Caco-2 (cell line): ENCODE data around the gene ADGRD1. TPM values are rescaled to one million over a fixed set of nuclear protein-coding genes. Genes with fewer than 3 reads are reported as not detected.

Experiments used
- BruUV-seq: library from RNA; stranded (reverse); fragments of 400-500 nt; replicated peaks from 2 replicates; lab custom pipeline; 2021; lab: Mats Ljungman, UMichigan
- CTCF ChIA-PET: fragments of 300-600 bp; sonication (Branson Sonifier 250); formaldehyde crosslinking; loops from one replicate; lab custom pipeline; 2022; ENCODE audit warnings: antibody characterized with exemption; lab: Charles Lee
- POLR2A ChIA-PET: fragments of 300-600 bp; sonication (Branson Sonifier 250); formaldehyde crosslinking; loops from one replicate; lab custom pipeline; 2022; ENCODE audit warnings: antibody characterized with exemption; lab: Charles Lee
- DNase-seq, 2 experiments: peaks; one replicate each; pipeline versions ENCODE4 v3.0.0 to v3.0.0-alpha.2; 2020 to 2022
- H3K27me3 ChIP-seq: replicated peaks from 2 replicates; pipeline ENCODE4 v1.6.0; 2011; ENCODE audit warnings: low read length; ENCODE audit not compliant: control insufficient read depth, insufficient read depth
- H3K36me3 ChIP-seq: 2 replicates; pipeline ENCODE4 v1.5.1; 2011; ENCODE audit warnings: low read length; ENCODE audit not compliant: control insufficient read depth, insufficient read depth
- H3K4me1 ChIP-seq: fragments of 250-450 bp; sonication (Bioruptor Pico); 2 replicates; pipeline ENCODE4 v1.5.1; 2020; ENCODE audit warnings: mild to moderate bottlenecking
- H3K4me3 ChIP-seq: 2 replicates; pipeline ENCODE4 v1.5.1; 2011; ENCODE audit warnings: low read depth, mild to moderate bottlenecking, control low read depth, low read length
- H3K9me3 ChIP-seq: fragments of 250-450 bp; sonication (Bioruptor Pico); 2 replicates; pipeline ENCODE4 v1.5.1; 2020; ENCODE audit warnings: mild to moderate bottlenecking, moderate library complexity
- H3K27ac Mint-ChIP-seq: one replicate; pipeline ENCODE4 v1.8.0; 2022; ENCODE audit warnings: mixed read lengths; ENCODE audit not compliant: unreplicated experiment
- H3K27me3 Mint-ChIP-seq: one replicate; pipeline ENCODE4 v1.8.0; 2022; ENCODE audit warnings: mixed read lengths; ENCODE audit not compliant: insufficient read depth, unreplicated experiment
- H3K36me3 Mint-ChIP-seq: one replicate; pipeline ENCODE4 v1.8.0; 2022; ENCODE audit warnings: mild to moderate bottlenecking, mixed read lengths; ENCODE audit not compliant: insufficient read depth, unreplicated experiment
- H3K4me1 Mint-ChIP-seq: one replicate; pipeline ENCODE4 v1.8.0; 2022; ENCODE audit warnings: low read depth, mixed read lengths; ENCODE audit not compliant: unreplicated experiment
- H3K4me3 Mint-ChIP-seq: one replicate; pipeline ENCODE4 v1.8.0; 2022; ENCODE audit warnings: mild to moderate bottlenecking, moderate library complexity, mixed read lengths; ENCODE audit not compliant: unreplicated experiment
- H3K9me3 Mint-ChIP-seq: one replicate; pipeline ENCODE4 v1.8.0; 2022; ENCODE audit warnings: mixed read lengths; ENCODE audit not compliant: unreplicated experiment
- intact Hi-C: fragments of 100-400 bp; cut with micrococcal nuclease; formaldehyde crosslinking; loops from one replicate; pipeline ENCODE4 v1.10.0; 2022; ENCODE audit not compliant: unreplicated experiment
- total RNA-seq: library from RNA; stranded (reverse); gene quantifications from 2 replicates; pipeline ENCODE4 v1.2.3, GENCODE V29; 2022
- TF ChIP-seq, protein P1 (sequence below), 2 experiments: fragments of 200-600 bp in 1 of 2; IDR thresholded peaks; 1 replicate in 1 of 2; 2 replicates in 1 of 2; pipeline versions ENCODE4 v1.5.1 to v1.8.0; 2011 to 2022; ENCODE audit warnings: antibody characterized with exemption in 1 of 2, control low read depth in 1 of 2, inconsistent platforms in 1 of 2, low read depth in 1 of 2, low read length in 1 of 2, mild to moderate bottlenecking in 1 of 2, moderate library complexity in 1 of 2; ENCODE audit not compliant: insufficient read depth in 1 of 2, severe bottlenecking in 1 of 2, unreplicated experiment in 1 of 2

ADGRD1 gene
- total RNA-seq, 1 experiment from 2014 or later: 3.6 TPM

DNA sequence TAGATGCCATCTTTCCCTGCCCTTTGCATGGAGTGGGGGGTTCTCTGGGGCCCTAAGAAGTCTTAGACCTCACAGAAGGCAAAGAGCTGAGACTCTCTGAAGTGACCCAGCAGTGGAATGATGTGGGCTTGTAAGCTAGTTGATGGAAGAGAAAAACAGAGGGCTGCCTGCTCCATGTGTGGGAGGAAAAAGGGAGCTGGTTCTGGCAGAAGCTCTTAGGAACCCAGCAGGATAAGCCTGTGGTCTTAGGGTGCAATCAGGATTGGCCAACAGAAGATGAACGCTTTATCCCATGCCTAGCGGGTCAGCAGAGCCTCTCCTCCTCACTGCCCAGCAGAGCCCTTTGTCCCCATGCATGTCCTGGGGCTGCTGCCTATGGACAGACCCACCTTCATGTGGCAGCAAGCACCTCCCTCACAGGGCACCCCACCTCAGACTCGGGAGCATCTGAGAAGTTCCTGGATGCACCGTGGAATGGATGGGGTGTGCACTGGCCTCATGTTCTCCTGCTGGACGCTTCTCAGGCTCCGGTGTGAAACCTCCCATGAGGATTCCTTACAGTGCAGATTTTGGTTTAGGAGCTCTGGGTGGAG is 152.7 kb downstream of the ADGRD1 start:
- TF ChIP-seq, protein P1, sequence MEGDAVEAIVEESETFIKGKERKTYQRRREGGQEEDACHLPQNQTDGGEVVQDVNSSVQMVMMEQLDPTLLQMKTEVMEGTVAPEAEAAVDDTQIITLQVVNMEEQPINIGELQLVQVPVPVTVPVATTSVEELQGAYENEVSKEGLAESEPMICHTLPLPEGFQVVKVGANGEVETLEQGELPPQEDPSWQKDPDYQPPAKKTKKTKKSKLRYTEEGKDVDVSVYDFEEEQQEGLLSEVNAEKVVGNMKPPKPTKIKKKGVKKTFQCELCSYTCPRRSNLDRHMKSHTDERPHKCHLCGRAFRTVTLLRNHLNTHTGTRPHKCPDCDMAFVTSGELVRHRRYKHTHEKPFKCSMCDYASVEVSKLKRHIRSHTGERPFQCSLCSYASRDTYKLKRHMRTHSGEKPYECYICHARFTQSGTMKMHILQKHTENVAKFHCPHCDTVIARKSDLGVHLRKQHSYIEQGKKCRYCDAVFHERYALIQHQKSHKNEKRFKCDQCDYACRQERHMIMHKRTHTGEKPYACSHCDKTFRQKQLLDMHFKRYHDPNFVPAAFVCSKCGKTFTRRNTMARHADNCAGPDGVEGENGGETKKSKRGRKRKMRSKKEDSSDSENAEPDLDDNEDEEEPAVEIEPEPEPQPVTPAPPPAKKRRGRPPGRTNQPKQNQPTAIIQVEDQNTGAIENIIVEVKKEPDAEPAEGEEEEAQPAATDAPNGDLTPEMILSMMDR (IDR thresholded peaks at IDR 0.05; ENCODE audit: insufficient read depth in 1 of 2, low read depth in 1 of 2, low read length in 1 of 2, severe bottlenecking in 1 of 2, unreplicated experiment in 1 of 2): no peak
- H3K4me1 ChIP-seq: no peaks in the 10 kb centered on the region
- CTCF ChIA-PET: interaction anchor here (0.9 to 4.0 kb wide), 2 partner anchors 8 to 26 kb away, joined by 3 to 29 read pairs; no protein-coding TSS in a partner anchor
- intact Hi-C loops: loop anchor here (10.0 kb wide), 1 partner anchor 718 kb away; the partner anchor contains the start of gene MMP17
- H3K4me3 Mint-ChIP-seq: no peak overlapping the region
- H3K27me3 ChIP-seq: no peaks in the 10 kb centered on the region
- no peaks in the 10 kb centered on the region for H3K36me3 Mint-ChIP-seq
- H3K27me3 Mint-ChIP-seq: peaks cover 1% of the 10 kb centered on the region
- POLR2A ChIA-PET: no interaction called here
- DNase-seq: no peak
- H3K9me3 ChIP-seq: no peaks in the 10 kb centered on the region
- no peak overlapping the region for H3K27ac Mint-ChIP-seq
- no TSS peak for BruUV-seq
- H3K9me3 Mint-ChIP-seq: no peaks in the 10 kb centered on the region
- no peaks in the 10 kb centered on the region for H3K4me1 Mint-ChIP-seq
- no peaks in the 10 kb centered on the region for H3K36me3 ChIP-seq
- H3K4me3 ChIP-seq: no peak overlapping the region

DNA sequence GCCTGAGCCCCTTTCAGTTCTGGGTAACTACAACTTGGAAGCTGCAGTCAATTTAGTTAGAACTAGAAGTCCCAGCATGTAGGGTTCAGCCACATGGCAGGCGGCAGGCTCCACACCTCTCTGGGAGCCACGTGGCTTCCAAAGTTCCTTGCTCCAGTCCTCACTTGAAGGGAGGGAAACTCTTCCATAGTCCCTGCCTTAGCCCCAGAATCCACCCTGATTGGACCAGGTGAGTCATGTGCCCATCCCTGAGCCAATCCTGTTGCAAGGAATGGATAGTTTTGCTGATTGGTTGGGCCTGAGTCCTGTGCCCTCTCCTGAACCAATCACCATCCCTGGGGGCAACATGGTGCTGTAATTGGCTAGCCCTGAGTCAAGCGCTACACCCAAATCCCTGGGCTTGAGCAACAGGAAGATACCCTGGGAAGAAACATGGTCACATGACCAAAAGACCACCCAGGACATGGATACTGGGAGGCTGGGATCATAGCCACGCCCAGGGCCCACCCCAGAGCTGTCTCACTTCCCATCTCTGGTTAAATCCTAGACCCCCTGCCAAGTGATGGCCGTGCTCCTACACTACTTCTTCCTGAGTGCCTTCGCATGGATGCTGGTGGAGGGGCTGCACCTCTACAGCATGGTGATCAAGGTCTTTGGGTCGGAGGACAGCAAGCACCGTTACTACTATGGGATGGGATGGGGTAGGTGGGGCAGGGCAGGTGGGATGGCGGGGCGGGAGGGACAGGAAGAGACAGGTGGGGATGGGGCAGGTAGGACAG is 154.7 kb downstream of the ADGRD1 start:
- Mint-ChIP-seq H3K4me3 (no peak overlapping the region), H3K36me3 (no peaks in the 10 kb centered on the region), H3K27me3 (peaks cover 8% of the 10 kb centered on the region), H3K4me1 (no peaks in the 10 kb centered on the region), H3K9me3 (no peaks in the 10 kb centered on the region), H3K27ac (no peak overlapping the region)
- ChIA-PET CTCF (no interaction called here), POLR2A (no interaction called here)
- Histone ChIP-seq H3K36me3 (no peaks in the 10 kb centered on the region), H3K4me1 (no peaks in the 10 kb centered on the region), H3K4me3 (no peak overlapping the region), H3K9me3 (no peaks in the 10 kb centered on the region), H3K27me3 (no peaks in the 10 kb centered on the region)
- intact Hi-C loops: loop anchor here (10.0 kb wide), 1 partner anchor 716 kb away; the partner anchor contains the start of gene MMP17
- no peak for DNase-seq
- TF ChIP-seq, protein P1 (IDR thresholded peaks at IDR 0.05; ENCODE audit: insufficient read depth in 1 of 2, low read depth in 1 of 2, low read length in 1 of 2, severe bottlenecking in 1 of 2, unreplicated experiment in 1 of 2): no peak
- BruUV-seq: no TSS peak

DNA sequence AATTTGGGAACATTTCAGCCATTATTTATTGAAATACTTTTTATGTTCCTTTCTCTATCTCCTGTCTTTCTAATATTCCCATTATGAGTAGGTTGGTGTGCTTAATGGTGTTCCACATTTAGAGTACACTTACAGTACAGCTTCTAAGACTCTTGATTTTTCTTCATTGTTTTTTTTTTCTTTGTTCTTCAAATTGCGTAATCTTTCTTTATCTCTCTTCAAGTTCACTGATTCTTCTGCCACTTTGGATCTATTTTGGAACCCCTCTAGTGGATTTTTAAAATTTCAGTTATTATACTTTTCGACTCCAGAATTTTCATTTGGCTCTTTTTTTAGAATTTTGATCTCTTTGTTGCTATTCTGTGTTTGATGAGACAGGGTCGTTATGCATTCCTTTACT is 157.7 kb downstream of the ADGRD1 start:
- no TSS peak for BruUV-seq
- TF ChIP-seq, protein P1 (IDR thresholded peaks at IDR 0.05; ENCODE audit: insufficient read depth in 1 of 2, low read depth in 1 of 2, low read length in 1 of 2, severe bottlenecking in 1 of 2, unreplicated experiment in 1 of 2): no peak

More for the DNA sequence above, 157.7 kb downstream of the ADGRD1 start:
- H3K9me3 Mint-ChIP-seq: no peaks in the 10 kb centered on the region
- no peaks in the 10 kb centered on the region for H3K36me3 ChIP-seq
- H3K27me3 Mint-ChIP-seq: peaks cover 11% of the 10 kb centered on the region
- no peaks in the 10 kb centered on the region for H3K9me3 ChIP-seq
- ChIA-PET POLR2A (no interaction called here), CTCF (no interaction called here)
- no peaks in the 10 kb centered on the region for H3K4me1 ChIP-seq
- H3K4me3 Mint-ChIP-seq: no peak overlapping the region
- H3K4me1 Mint-ChIP-seq: no peaks in the 10 kb centered on the region
- no peak overlapping the region for H3K4me3 ChIP-seq
- no peak overlapping the region for H3K27ac Mint-ChIP-seq
- DNase-seq: no peak
- no peaks in the 10 kb centered on the region for H3K27me3 ChIP-seq
- no peaks in the 10 kb centered on the region for H3K36me3 Mint-ChIP-seq
- intact Hi-C loops: no loop called here
